ENCODE measurements around the gene FAM20C.

FAM20C gene

DNA sequence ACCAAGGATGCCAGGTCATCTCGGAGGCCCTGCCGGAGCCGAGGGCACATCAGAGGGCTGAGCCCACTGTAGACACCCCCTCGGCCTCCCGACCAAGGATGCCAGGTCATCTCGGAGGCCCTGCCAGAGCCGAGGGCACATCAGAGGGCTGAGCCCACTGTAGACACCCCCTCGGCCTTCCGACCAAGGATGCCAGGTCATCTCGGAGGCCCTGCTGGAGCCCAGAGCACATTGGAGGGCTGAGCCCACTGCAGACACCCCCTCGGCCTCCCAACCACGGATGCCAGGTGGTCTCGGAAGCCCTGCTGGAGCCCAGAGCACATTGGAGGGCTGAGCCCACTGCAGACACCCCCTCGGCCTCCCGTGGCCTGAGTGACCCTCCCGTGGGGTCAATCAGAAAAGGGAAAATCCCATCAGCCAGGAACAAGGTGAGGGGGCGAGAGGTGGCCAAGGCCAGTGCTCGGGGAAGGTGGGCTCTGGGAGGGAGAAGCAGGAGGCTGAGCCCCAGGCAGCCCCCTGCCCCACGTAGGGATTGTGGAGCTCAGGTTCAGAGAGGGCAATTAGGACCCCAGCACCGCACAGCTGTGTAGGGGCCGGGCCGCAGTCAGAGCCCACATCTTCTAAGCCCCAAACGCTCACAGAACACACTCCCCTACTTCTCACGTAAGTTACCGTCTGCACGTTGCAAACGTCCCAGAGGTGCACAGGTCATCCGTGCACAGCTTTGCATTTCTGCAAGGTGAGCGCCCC, 60.0 kb downstream of the FAM20C start:
- DNase-seq (ENCODE audit: low read depth): no peak
- TF ChIP-seq, protein P1, sequence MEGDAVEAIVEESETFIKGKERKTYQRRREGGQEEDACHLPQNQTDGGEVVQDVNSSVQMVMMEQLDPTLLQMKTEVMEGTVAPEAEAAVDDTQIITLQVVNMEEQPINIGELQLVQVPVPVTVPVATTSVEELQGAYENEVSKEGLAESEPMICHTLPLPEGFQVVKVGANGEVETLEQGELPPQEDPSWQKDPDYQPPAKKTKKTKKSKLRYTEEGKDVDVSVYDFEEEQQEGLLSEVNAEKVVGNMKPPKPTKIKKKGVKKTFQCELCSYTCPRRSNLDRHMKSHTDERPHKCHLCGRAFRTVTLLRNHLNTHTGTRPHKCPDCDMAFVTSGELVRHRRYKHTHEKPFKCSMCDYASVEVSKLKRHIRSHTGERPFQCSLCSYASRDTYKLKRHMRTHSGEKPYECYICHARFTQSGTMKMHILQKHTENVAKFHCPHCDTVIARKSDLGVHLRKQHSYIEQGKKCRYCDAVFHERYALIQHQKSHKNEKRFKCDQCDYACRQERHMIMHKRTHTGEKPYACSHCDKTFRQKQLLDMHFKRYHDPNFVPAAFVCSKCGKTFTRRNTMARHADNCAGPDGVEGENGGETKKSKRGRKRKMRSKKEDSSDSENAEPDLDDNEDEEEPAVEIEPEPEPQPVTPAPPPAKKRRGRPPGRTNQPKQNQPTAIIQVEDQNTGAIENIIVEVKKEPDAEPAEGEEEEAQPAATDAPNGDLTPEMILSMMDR (IDR thresholded peaks at IDR 0.05; ENCODE audit: low read length, missing control alignments): no peak
- no peak overlapping the region for H3K4me3 ChIP-seq (replicated peaks; ENCODE audit: low read depth, low read length)

DNA sequence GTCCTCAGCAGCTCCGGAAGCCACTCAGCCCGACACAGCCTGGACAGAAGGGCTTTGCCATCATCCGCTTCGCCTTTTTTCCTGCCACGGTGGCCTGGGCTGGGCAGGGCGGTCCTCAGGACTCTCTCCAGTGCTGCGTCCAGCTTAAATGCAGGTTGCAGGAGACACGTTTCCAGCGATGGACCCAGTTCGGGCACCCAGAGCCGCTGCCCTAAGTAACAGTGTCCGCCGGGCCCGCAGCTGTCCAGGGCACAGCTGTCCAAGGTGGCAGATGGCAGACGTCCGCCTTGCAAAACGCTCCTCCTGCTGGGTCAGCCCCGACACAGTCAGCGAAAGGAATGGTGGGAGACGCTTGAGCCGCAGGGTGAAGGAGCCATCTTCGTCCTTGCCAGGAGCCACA, 60.6 kb downstream of the FAM20C start:
- TF ChIP-seq, protein P1 (IDR thresholded peaks at IDR 0.05; ENCODE audit: low read length, missing control alignments): no peak
- no peak overlapping the region for H3K4me3 ChIP-seq (replicated peaks; ENCODE audit: low read depth, low read length)

DNA sequence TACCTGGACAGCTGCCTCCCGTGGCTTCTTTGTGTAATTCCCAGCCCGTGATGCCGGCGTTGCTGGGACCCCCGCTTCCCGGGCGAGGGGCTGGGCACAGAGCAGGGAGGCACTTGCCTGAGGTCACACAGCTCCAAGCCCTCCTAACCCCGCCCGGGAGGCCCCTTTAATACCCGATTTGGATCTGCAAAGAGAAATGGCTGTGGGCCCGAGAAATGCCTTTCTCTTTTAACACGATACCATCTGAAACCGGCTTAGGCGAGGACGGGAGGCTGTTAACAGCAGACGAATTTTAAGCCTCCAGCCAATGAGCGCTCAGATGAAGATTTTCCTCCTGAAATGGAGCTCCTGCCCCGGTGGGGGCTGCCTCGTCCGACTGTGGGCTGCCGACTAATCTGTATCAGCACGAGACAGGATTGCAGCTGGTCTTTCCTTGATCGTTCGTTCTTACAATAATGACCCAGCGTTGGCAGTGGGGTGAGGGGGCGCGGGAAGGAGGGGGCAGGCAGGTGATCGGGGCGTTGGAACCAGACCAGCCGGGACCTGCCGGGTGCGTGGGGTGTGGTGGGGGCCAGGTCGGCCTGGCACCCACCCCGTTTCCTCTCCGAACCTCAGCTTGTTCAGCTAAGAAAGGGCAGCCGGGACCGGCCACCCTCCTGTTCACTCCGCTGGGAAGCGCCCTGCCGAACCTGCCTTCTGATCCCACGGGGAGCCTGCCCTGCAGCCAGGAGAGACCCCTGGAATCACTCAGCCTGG, 61.4 kb downstream of the FAM20C start:
- DNase-seq (ENCODE audit: low read depth): no peak
- TF ChIP-seq, protein P1 (IDR thresholded peaks at IDR 0.05; ENCODE audit: low read length, missing control alignments): no peak
- no peak overlapping the region for H3K4me3 ChIP-seq (replicated peaks; ENCODE audit: low read depth, low read length)

More for the DNA sequence above, 60.6 kb downstream of the FAM20C start:
- no peak for DNase-seq (ENCODE audit: low read depth)

DNA sequence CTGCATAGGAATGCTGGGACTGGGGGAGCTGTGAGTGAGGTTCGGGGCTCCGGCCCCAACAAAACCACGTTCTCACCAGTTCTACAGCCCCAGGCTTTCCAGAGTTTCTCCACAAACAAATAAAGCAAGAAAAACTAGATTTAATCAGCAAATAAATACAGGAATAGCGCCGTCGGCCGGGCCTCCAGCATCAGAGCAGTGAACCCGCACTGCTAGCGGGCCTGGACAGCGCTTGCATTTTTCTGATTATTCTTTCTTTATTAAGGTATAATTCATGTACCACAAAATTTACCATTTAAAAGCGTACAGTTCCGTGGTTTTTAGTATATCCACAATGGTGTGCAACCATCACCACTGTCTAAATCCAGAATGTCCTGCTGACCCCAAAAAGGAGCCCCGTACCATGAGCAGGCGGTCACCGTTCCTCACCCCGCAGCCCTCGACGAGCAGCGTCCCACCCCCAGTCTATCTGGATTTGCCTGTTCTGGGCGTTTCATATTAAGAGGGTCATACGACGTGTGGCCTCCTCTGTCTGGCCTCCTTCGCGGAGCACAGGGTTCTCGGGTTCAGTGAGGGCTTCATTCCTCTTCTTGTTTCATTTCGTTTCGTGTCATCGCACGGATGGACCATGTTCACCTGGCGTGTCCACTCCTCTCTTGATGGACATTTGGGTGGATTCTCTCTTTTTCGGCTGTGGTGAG, 62.1 kb downstream of the FAM20C start:
- no peak for DNase-seq (ENCODE audit: low read depth)
- TF ChIP-seq, protein P1 (IDR thresholded peaks at IDR 0.05; ENCODE audit: low read length, missing control alignments): no peak
- H3K4me3 ChIP-seq (replicated peaks; ENCODE audit: low read depth, low read length): no peak overlapping the region

DNA sequence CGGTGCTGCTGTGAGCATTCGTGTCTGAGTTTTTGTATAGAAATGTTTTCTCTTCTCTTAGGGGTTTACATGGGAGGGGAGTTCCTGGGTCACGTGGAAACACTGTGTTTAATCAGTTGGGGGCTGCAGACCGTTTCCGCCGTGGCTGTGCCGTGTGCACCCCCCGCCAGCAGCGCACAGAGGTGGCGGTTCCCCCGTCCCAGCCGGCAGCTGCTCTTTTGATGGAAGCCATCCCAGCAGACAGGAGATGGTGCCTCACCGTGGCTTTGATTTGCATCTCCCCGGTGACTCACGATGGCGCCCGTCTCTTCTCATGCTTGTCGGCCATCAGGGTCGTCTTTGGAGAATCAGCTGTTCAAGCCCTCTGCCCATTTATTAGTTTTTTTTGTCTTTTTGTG, 62.7 kb downstream of the FAM20C start:
- DNase-seq (ENCODE audit: low read depth): no peak
- TF ChIP-seq, protein P1 (IDR thresholded peaks at IDR 0.05; ENCODE audit: low read length, missing control alignments): no peak
- H3K4me3 ChIP-seq (replicated peaks; ENCODE audit: low read depth, low read length): no peak overlapping the region

DNA sequence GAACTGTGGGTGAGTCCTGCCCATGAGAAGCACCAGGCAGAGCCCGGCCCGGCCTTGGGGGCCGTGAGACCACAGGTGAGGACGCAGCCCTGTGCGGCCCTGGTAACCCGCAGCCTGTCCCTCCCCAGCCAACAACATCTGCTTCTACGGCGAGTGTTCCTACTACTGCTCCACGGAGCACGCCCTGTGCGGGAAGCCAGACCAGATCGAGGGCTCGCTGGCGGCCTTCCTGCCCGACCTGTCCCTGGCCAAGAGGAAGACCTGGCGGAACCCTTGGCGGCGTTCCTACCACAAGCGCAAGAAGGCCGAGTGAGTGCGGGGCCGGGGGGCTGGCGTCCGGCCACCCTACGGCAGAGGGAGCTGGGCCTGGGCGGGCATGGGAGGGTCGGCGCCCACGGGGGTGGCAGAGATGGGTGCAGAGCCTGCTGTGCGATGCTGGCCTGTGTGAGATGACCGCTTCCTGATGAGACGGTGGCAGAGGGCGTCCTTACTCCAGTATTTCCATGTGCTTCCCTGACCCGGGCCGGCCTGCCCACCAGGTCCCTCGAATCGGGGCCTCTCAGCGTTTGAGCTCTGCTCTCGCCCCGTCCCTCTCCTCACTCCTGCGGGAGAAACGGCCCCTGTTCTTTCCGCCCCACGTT, 63.5 kb downstream of the FAM20C start:
- no peak for DNase-seq (ENCODE audit: low read depth)
- no peak overlapping the region for H3K4me3 ChIP-seq (replicated peaks; ENCODE audit: low read depth, low read length)
- TF ChIP-seq, protein P1 (IDR thresholded peaks at IDR 0.05; ENCODE audit: low read length, missing control alignments): no peak

All from fibroblast of pulmonary artery (primary cell).